NCI-H2196 treated with DMSO at 0.1 percent for 48 hours (cell line): Measurements from ENCODE around the gene N4BP3.

Experiments
- DNase-seq: peaks from one replicate; lab custom pipeline; 2025; ENCODE audit not compliant: unreplicated experiment; lab: John Stamatoyannopoulos, UW

N4BP3 gene

DNA sequence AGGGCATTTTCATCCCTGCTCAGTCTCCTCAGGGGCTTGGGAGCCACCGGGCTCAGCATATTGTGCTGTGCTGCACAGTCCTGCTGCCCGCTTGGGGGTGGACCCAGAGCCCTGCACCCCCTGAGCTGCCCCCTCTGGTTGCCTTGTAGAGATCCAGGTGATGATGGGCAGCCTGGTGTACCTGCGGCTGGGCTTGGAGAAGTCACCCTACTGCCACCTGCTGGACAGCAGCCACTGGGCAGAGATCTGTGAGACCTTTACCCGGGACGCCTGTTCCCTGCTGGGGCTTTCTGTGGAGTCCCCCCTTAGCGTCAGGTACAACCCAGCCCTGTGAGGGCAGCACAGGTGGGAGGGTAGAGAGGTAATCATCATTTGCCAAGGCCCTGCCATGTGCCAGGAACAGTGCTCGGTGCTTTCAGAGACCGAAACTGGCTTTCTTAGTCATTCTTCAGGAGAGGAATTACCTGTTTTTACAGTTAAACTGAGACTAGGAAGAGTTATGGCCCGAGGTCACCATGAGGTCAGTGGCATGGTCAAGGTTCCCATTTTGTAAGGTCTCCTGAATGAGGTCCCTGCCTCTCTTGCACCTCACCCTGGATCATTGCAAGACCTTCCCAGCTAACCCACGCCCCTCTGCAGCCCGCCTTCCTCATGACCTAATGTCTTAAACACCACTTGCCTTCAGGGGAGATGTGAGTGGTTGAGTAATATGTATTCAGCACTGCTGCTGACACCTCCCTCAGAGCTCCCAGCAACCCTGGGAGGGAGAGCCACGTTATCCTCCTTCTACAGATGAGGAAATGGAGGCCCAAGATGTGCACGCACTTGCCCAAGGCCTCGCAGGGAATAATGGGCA lies 32.9 kb downstream of the N4BP3 start:
- peak; percentile 8 for DNase-seq

DNA sequence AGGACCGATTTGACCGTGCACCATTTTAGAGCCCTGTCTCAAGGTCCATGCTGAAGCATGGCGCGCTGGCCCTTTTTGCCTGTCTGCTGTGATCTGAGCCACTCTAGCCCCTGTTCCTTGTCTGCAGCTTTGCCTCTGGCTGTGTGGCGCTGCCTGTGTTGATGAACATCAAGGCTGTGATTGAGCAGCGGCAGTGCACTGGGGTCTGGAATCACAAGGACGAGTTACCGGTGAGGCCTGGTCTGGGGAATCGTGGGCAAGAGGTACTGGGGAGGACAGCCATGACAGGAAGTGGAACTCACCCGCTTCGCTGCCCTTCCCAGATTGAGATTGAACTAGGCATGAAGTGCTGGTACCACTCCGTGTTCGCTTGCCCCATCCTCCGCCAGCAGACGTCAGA lies 34.1 kb downstream of the N4BP3 start:
- DNase-seq = no peak

DNA sequence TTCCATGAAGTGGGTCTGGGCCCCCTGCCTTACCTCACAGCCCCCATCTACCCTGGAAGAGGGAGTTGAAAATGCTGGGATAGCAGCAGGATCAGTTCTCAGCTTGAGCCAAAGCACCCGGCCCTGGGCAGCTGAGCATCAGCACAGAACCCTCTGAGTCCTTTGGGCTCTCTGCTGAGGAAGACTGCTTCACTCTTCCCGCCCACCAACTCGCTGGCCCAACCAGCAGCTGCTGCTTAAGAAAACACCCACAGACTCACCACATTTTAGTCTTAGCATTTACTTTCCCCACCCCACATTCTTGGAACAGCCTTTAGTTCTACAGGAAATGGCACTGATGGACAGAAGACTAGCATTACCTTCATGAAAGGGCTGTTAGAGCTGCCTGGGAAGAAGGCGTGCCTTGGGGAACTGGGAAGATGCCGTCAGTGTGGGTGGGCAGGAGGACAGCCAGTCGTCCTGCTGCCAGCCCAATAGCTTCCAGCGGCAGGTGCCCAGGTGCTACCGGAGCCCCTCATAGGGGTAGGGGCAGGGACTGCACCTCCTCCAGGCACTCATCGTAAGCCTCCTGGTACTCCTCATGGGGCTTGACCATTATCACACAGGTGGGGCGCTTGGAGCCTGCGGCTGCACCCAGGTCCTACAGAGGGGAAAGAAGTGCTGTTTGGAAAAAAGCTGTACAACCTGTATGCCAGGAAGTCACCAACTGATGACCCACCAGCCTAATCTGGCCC lies 36.0 kb downstream of the N4BP3 start:
- DNase-seq = no peak

DNA sequence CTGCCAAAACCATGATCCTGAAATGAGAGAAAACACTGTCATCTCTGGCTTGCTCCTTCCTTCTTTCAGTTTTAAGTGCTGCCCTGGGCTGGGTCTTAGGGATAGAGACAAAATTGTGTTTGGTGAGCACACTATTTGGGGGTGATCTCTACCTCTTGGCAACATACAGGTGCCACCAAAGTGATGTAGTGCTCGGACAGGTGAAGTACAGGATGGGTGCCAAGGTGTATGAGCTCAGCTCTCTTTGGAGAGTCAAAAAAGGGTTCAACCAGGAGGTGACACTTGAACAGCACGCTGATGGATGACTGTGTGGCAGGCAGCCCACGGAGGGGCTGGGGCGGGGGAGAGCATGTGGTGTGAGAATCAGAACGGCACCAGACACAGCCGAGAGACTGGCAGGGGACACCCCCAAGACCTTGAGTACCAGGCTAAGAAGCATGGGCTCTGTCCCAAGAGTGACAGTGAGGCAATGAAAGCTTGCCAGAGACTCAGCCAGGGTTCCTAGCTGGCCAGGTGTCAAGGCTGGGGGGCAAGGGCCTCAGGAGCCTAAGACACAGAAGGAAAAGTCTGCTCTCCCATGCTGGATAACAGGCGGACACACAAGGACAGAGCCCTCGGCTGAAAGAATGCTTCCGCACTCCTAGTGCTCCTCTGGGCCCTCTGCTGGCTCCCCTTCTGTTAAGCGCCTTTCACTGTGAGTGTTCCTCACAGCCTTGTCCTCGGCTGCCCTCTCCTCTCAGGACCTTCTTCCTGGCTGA lies 37.8 kb downstream of the N4BP3 start:
- DNase-seq = no peak

DNA sequence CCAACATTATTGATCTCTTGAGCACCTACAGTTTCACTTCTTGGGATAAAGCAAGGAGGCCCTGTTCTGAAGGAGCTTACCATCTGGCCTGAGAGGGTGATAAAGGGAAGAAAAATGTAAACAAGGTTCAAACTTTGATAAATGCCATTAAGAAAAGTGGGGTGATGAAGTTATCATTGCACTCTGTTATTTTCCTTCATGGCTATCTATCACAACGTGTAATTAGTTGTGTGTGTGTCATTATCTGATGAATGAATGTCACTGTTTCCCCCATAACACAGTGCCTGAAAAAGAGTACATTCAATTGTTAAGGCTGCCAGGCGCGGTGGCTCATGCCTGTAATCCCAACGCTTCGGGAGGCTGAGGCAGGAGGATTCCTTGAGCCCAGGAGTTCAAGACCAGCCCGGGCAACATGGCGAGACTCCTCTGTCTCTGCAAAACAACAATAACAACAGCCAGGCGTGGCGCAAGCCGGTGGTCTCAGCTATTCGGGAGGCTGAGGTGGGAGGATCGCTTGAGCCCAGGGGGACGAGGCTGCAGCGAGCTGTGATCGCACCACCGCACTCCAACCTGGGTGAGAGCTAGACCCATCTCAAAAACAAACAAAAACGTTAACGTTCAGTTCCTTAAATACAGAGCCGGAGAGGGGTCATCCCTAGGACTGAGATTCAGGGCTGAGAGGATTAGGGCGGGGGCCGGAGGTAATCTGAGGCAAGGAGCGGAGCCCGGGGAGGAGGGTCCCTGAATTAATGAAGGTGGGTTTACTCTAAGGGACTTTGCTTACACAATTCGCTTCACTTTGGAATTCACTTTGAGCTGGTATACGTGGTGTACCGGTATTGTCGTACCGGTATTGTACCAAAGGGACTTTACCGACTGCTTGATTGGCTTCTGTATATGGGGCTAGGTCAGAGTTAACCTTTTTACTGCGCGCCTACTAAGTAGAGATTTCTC lies 39.4 kb downstream of the N4BP3 start:
- no peak for DNase-seq

DNA sequence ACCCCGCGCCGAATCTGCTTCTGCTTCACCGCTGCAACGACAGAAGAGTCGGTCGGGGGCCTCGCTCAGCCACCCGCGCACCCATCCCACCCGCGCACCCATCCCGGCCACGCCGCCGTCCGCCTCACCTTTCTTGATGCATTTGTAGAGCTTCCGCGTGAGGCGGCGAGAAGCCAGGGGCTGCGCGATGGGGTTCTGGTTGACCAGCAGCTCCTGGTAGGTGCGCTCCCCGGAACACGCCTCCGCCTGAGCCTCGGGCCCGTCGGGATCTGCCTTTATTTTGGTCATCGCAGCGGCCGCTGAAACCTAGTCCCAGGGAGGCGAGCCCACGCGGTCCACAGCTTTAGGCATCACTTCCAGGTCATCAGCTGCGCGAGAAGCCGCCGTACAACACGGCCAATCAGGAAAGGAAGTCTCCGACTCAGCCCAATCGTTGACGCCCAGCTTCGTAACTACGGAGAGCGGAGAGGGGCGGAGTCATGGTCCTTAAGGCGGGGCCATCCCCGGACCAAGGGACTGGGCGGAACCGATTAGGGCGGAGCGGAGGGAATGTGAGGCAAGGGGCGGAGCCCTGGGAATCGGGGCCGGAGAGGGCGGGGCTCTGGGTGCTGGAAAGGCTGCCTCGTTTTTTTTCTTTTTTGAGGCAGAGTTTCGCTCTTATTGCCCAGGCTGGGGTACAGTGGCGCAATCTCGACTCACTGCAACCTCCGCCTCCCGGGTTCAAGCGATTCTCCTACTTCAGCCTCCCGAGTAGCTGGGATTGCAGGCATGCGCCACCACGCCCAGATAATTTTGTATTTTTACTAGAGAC lies 40.4 kb downstream of the N4BP3 start, which contains the start of gene NHP2:
Gene NHP2 (minus strand): TSS at position 356 of the 811 bp plus-strand sequence. CDS start 68 bp downstream, at position 288.
- peak; percentile 96 for DNase-seq

DNA sequence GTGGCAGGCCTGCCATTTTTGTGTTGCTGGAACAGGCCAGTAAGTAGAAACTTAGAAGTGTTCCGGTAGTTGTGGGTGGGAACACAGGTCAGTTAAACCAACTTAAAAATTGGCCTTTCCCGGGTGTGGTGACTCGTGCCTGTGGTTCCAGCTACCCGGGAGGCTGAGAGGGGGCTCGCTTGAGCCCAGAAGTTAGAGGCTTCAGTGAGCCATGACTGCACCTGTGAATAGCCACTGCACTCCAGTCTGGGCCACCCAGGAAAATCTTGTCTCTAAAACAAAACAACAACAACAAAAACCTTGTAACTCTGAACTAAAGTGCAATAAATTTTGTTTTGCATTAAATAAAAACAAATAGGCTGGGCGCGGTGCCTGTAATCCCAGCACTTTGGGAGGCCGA lies 41.7 kb downstream of the N4BP3 start:
- DNase-seq = no peak

DNA sequence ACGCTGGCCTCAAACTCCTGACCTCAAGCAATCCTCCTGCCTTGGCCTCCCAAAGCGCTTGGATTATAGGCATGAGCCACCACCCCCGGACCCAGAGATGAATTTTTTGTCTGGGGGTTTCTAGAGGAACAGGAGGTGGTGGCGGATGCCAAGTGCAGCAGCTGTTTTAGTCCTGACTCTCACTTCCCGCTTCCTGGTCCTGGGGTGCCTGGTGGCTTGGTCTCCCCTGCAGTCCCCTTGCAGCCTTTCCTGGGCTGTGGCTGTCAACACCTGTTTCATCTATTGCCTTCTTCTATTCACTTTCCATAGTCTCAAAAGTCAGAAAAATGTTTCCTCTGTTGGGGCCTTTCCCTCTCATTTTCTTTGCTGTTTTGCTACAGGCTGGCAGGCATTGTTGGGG lies 46.8 kb downstream of the N4BP3 start:
- no peak for DNase-seq

DNA sequence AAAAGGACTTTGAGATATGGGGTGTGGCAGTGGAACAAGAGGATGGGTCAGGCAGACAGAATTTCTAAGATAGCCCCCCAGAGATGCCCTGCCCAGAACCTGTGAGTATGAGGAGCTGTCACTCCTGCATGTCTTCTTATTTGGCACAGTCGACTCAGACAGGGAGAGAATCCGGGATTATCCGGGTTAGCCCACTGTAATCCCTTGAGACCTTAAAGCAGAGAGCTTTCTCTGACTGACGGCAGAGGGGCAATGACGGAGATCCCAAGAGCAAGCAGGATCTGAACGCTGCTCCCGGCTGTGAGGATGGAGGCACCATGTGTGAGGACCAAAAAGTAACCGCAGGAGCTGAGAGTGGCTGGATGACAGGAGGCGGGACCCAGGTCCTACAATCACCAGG lies 49.1 kb downstream of the N4BP3 start:
- DNase-seq = no peak

DNA sequence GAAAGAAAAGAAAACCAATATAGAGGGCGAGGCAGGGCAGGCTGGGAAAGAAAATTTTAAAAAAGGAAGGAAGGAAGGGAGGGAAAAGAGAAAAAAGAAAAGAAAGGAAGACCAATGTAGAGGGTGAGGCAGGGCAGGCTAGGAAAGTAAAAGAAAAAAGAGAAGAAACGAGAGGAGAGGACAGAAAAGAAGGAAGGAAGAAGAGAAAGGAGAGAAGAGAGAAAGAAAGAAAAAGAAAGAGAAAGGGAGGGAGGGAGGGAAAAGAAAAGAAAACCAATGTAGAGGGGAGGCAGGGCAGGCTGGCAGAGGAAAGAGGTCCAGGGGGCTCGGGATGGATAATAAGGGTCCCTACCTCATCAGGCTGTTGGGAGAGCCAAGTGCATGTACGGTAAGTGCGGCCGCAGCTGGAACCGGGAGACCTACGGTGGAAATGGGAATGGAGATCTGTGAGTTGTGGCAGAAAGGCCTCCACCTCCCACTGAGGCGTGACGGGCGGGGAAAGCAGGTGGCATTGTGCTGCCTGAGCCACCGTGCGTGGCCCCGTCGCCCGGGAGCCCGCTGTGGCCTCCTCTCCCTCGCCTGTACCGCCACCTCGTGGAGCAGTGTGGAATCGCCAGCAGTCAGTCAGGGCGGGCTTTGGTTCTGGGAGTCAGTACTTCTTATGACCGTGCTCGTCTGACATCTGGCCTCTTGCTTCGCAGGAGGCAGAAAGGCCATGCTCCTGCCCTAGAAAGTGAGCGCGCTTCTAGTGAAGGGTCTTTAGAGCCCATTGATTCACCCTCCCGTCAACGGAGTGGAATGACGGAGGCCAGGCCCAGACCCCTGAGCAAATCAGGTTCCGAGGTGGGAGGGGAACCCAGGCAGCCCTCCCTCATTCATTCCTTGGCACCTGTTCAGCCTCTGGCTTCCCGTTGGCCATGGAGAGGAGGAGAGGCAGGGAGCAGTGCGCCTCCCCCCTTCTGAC lies 50.7 kb downstream of the N4BP3 start:
- DNase-seq = peak; percentile 91

DNA sequence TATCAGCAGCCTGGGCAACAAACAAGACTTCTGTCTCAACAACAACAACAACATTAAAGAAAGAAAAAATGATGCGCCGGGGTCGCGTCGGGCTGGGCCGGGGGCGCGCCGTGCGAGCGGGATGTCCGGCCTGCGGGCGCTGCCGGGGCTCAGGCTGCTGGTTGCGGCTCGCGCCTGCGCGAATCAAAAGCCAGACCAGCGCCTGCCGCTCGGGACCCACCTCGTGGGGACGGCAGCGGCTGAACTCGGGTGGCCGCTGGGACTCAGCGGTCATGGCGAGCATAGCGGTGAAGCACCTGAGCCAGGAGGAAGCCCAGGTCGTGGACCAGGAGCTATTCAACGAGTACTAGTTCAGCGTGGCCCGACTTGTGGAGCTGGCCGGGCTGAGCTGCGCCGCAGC lies 52.2 kb downstream of the N4BP3 start:
- no peak for DNase-seq

DNA sequence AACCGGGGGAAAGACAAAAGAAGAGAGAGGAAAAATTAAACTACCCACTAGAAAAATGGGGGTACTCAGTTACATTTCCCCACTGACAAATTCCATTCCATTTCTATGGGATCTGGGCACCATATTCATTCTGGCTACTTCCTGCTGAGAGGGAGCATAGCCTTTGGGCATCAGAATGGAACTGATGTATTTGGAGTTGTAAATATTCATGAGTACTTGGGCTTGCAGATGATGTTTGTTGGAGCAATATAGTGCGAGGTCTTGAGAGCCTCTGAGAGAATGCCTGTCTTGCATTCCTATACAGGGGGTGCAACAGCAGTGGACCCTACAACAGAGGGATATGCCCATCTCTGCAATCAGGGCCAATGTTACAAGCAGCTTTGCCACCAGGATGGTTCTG lies 57.1 kb downstream of the N4BP3 start:
- DNase-seq = no peak

DNA sequence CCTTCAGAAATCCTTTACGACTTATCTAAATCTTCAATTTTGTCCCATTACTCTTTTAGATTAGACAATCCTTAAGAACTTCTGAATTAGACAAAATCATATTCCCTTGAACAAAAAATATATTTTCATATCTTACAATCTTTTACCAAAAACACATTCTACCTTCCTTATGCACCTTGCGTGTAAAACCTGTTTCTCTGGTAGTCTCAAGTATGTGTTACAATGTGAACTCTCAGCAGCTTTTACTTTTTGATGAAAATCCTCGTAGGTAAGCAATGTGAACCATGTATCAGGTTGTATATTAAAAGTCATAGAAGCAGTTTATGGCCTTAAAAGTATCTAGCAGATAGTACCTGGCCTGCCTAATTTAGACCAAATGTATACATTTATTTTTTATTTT lies 61.1 kb downstream of the N4BP3 start:
- DNase-seq = no peak
